WTC11 (cell line): ENCODE data around the gene BTBD9.

ENCODE experiments used
- CTCF ChIP-seq: fragments of 200-600 bp; IDR thresholded peaks from 2 replicates; pipeline ENCODE4 v1.8.0; 2022; ENCODE audit warnings: antibody characterized with exemption
- HMGXB4 ChIP-seq: sonication (generic); formaldehyde crosslinking; IDR thresholded peaks from 2 replicates; pipeline ENCODE4 v1.8.1; 2023; ENCODE audit warnings: mild to moderate bottlenecking, moderate library complexity, missing genetic modification reagents

DNA sequence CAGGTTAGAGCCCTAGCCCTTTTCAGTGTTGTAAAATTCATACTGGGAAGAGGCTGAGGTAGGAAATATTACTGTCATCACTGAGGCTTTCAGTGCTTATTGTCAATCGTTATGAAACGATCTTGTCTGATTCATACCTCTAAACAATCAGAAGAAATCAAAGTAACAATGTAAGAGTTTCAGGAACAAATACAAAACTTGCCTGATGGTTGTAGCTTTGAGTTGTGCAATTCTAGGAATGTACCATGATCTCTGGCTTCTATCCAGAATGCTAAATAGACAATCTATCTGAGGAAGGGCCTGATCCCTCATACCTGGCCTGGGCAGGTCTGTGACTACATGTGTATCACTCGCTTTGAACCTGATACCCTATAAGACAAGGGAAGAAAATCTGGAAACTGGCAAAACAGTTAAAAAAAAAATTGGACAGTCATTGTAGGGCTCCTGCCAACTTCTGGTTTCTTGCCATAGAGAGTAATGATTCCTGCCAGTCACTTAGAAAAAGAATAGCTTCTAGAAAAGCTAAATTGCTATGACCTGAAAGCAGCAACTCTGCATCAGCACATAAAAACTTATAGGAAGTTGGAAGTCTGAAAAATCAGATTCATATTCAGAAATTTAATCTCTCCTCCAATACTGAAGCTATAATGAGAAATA lies 234.7 kb downstream of the BTBD9 start:
- TF ChIP-seq CTCF = no peak
- no peak for TF ChIP-seq HMGXB4
